Astrocyte of the cerebellum (primary cell): ENCODE measurements around the gene NEK1.

Source experiments
- DNase-seq: peaks from one replicate; pipeline ENCODE4 v3.0.0-alpha.2; 2011; ENCODE audit warnings: low read depth
- H3K4me3 ChIP-seq: 2 replicates; pipeline ENCODE4 v1.5.1; 2011; ENCODE audit warnings: mild to moderate bottlenecking, low read depth, low read length, moderate library complexity
- in situ Hi-C: cut with HindIII; loops from 2 replicates; pipeline ENCODE4 v1.10.0; 2017; ENCODE audit warnings: low sequenced_read_pairs
- TF ChIP-seq, protein P1 (sequence below): IDR thresholded peaks from 2 replicates; pipeline ENCODE4 v1.5.1; 2012; ENCODE audit warnings: low read length, low read depth, moderate library complexity, mild to moderate bottlenecking; ENCODE audit errors: missing control alignments

Gene NEK1

DNA sequence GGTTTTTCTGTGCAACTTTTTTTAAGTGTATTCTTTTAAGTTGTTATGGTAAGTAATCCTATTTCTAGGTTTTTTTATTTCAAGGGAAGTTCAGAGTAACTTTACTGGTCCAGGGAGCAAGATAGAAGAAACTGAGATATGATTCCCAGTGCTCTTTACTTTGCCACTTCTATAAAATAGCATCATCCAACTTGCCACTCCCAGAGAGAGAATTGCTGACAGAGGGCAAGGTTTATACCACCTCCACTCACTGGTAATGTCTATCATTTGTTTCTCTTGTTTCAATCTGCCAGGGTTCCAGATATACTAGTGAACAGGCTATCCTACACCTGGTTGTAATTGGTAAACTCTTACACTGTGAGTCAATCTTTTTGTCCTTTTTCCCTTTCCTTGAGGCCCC is 4.5 kb upstream of the NEK1 start:
- TF ChIP-seq, protein P1, sequence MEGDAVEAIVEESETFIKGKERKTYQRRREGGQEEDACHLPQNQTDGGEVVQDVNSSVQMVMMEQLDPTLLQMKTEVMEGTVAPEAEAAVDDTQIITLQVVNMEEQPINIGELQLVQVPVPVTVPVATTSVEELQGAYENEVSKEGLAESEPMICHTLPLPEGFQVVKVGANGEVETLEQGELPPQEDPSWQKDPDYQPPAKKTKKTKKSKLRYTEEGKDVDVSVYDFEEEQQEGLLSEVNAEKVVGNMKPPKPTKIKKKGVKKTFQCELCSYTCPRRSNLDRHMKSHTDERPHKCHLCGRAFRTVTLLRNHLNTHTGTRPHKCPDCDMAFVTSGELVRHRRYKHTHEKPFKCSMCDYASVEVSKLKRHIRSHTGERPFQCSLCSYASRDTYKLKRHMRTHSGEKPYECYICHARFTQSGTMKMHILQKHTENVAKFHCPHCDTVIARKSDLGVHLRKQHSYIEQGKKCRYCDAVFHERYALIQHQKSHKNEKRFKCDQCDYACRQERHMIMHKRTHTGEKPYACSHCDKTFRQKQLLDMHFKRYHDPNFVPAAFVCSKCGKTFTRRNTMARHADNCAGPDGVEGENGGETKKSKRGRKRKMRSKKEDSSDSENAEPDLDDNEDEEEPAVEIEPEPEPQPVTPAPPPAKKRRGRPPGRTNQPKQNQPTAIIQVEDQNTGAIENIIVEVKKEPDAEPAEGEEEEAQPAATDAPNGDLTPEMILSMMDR: no peak
- no peak overlapping the region for H3K4me3 ChIP-seq
- no peak for DNase-seq
- in situ Hi-C loops: no loop called here

GRCh38 chr4:169615467-169616106 is 3.2 kb upstream of the NEK1 start:
- no peak for DNase-seq
- no peak overlapping the region for H3K4me3 ChIP-seq
- in situ Hi-C loops: no loop called here
- TF ChIP-seq, protein P1: no peak

GRCh38 chr4:169612871-169613859 is 782 bp upstream of the NEK1 start:
- peak; percentile 64 for DNase-seq
- in situ Hi-C loops: no loop called here
- TF ChIP-seq, protein P1: peak; percentile 78

GRCh38 chr4:169611157-169611556 is 1.2 kb downstream of the NEK1 start:
- TF ChIP-seq, protein P1: no peak
- peak overlapping the region; percentile 77 for H3K4me3 ChIP-seq
- in situ Hi-C loops: no loop called here
- no peak for DNase-seq

More at GRCh38 chr4:169612871-169613859, 782 bp upstream of the NEK1 start:
- H3K4me3 ChIP-seq: peak overlapping the region; percentile 77

- H3K4me3 ChIP-seq: no peak overlapping the region
- TF ChIP-seq, protein P1: no peak
- DNase-seq: no peak
- in situ Hi-C loops: no loop called here
Observed at GRCh38 chr4:169604903-169605331, 7.5 kb downstream of the NEK1 start.

- TF ChIP-seq, protein P1: no peak
Observed at GRCh38 chr4:169604131-169604900, 8.1 kb downstream of the NEK1 start.

More at GRCh38 chr4:169604131-169604900, 8.1 kb downstream of the NEK1 start:
- no peak for DNase-seq
- in situ Hi-C loops: no loop called here
- H3K4me3 ChIP-seq: no peak overlapping the region
